LNCaP clone FGC (cell line): ENCODE results near the gene USP34.
"Not testable (repeated sequence)": the region's sequence is repeated elsewhere in the genome, so short reads cannot be mapped to it uniquely, and the experiment has no call there.

ENCODE experiments used
- DNase-seq: peaks from one replicate; pipeline ENCODE4 v3.0.0-alpha.2; 2011; ENCODE audit warnings: low read depth
- H3K4me3 ChIP-seq: 2 replicates; pipeline ENCODE4 v1.5.1; 2011; ENCODE audit warnings: mild to moderate bottlenecking, low read depth, low read length, control low read depth
- CTCF ChIP-seq: IDR thresholded peaks from 2 replicates; pipeline ENCODE4 v1.5.1; 2012; ENCODE audit warnings: mild to moderate bottlenecking; ENCODE audit not compliant: control insufficient read depth, insufficient read depth; ENCODE audit errors: extremely low read depth

Gene USP34

GRCh38 chr2:61218817-61219170 lies 252.1 kb downstream of the USP34 start:
- no peak overlapping the region for H3K4me3 ChIP-seq
- no peak for TF ChIP-seq CTCF
- DNase-seq = no peak

GRCh38 chr2:61218076-61218816 lies 252.6 kb downstream of the USP34 start:
- no peak for DNase-seq

GRCh38 chr2:61214171-61214570 lies 256.7 kb downstream of the USP34 start:
- H3K4me3 ChIP-seq = no peak overlapping the region
- TF ChIP-seq CTCF = no peak

More at GRCh38 chr2:61218076-61218816, 252.6 kb downstream of the USP34 start:
- H3K4me3 ChIP-seq = no peak overlapping the region
- TF ChIP-seq CTCF = no peak

GRCh38 chr2:61210332-61210981 lies 260.4 kb downstream of the USP34 start:
- H3K4me3 ChIP-seq = no peak overlapping the region
- no peak for DNase-seq
- TF ChIP-seq CTCF = no peak

More at GRCh38 chr2:61214171-61214570, 256.7 kb downstream of the USP34 start:
- no peak for DNase-seq

- no peak overlapping the region for H3K4me3 ChIP-seq
- DNase-seq = no peak
- no peak for TF ChIP-seq CTCF
These were observed 265.8 kb downstream of the USP34 start for GRCh38 chr2:61205132-61205531.

GRCh38 chr2:61196671-61197070 lies 274.2 kb downstream of the USP34 start:
- DNase-seq = no peak
- TF ChIP-seq CTCF = no peak
- H3K4me3 ChIP-seq = no peak overlapping the region

GRCh38 chr2:61194646-61195045 lies 276.2 kb downstream of the USP34 start:
- not testable (repeated sequence) for DNase-seq, H3K4me3 ChIP-seq
